PC-3 (cell line): Measurements from ENCODE around the gene NEO1. TPM values are rescaled to one million over a fixed set of nuclear protein-coding genes. Genes with fewer than 3 reads are reported as not detected.

ENCODE experiments used
- ATAC-seq: fragments of 200-7000 bp; cut with Tn5 transposase; 2 replicates; pipeline ENCODE4 v1.9.1; 2020; ENCODE audit warnings: mild to moderate bottlenecking, moderate library complexity
- Bru-seq: library from RNA; stranded (reverse); fragments of 400-500 nt; gene quantifications from one replicate; lab custom pipeline; 2021; lab: Mats Ljungman, UMichigan
- BruChase-seq, 2 experiments: library from RNA; stranded (reverse); fragments of 400-500 nt; gene quantifications; one replicate each; lab custom pipeline; 2021; lab: Mats Ljungman, UMichigan
- BruUV-seq: library from RNA; stranded (reverse); fragments of 400-500 nt; replicated peaks from 2 replicates; lab custom pipeline; 2021; lab: Mats Ljungman, UMichigan
- CTCF ChIA-PET: fragments of 300-600 bp; sonication (Branson Sonifier 250); formaldehyde crosslinking; loops from one replicate; lab custom pipeline; 2022; ENCODE audit warnings: antibody characterized with exemption; lab: Charles Lee
- POLR2A ChIA-PET: fragments of 300-600 bp; sonication (Branson Sonifier 250); formaldehyde crosslinking; loops from one replicate; lab custom pipeline; 2022; ENCODE audit warnings: antibody characterized with exemption; ENCODE audit not compliant: unreplicated experiment; lab: Charles Lee
- DNase-seq: peaks from one replicate; pipeline ENCODE4 v3.0.0-alpha.2; 2015
- H2AFZ ChIP-seq: fragments of 300-600 bp; sonication (generic); 2 replicates; pipeline ENCODE4 v1.6.0; 2016; ENCODE audit warnings: antibody characterized with exemption, low read length
- H3F3A ChIP-seq: fragments of 300-600 bp; sonication (generic); one replicate; pipeline ENCODE4 v1.6.0; 2017; ENCODE audit warnings: antibody characterized with exemption, low read length, control low read depth, mild to moderate bottlenecking; ENCODE audit not compliant: unreplicated experiment
- H3K27ac ChIP-seq: fragments of 300-600 bp; sonication (generic); 2 replicates; pipeline ENCODE4 v1.5.1; 2016; ENCODE audit warnings: mild to moderate bottlenecking, low read length
- H3K27me3 ChIP-seq: fragments of 300-600 bp; sonication (generic); 2 replicates; pipeline ENCODE4 v1.6.1; 2016; ENCODE audit warnings: low read length, mixed read lengths
- H3K36me3 ChIP-seq: fragments of 300-600 bp; sonication (generic); 2 replicates; pipeline ENCODE4 v1.6.1; 2016; ENCODE audit warnings: low read depth, mixed run types, low read length, mixed read lengths
- H3K4me1 ChIP-seq: fragments of 300-600 bp; sonication (generic); 2 replicates; pipeline ENCODE4 v1.5.1; 2016; ENCODE audit warnings: low read length; ENCODE audit not compliant: insufficient read depth
- H3K4me2 ChIP-seq: fragments of 300-600 bp; sonication (generic); 2 replicates; pipeline ENCODE4 v1.6.0; 2016; ENCODE audit warnings: low read length
- H3K4me3 ChIP-seq: fragments of 300-600 bp; sonication (generic); 2 replicates; pipeline ENCODE4 v1.5.1; 2016; ENCODE audit warnings: mild to moderate bottlenecking, low read length, mixed read lengths
- H3K79me2 ChIP-seq: fragments of 300-600 bp; sonication (generic); 2 replicates; pipeline ENCODE4 v1.6.1; 2017; ENCODE audit warnings: low read length, mixed read lengths
- H3K9ac ChIP-seq: fragments of 300-600 bp; sonication (generic); 2 replicates; pipeline ENCODE4 v1.6.0; 2016; ENCODE audit warnings: mild to moderate bottlenecking, low read length
- H3K9me2 ChIP-seq: fragments of 300-600 bp; sonication (generic); replicated peaks from 2 replicates; pipeline ENCODE4 v1.6.1; 2016; ENCODE audit warnings: mixed run types, low read length, mixed read lengths
- H3K9me3 ChIP-seq: fragments of 300-600 bp; sonication (generic); 2 replicates; pipeline ENCODE4 v1.6.1; 2016; ENCODE audit warnings: low read length, mixed read lengths
- H4K20me1 ChIP-seq: fragments of 300-600 bp; sonication (generic); 2 replicates; pipeline ENCODE4 v1.6.1; 2016; ENCODE audit warnings: low read length, mixed read lengths
- EZH2 ChIP-seq: fragments of 300-600 bp; sonication (generic); IDR thresholded peaks from one replicate; pipeline ENCODE4 v1.6.1; 2017; ENCODE audit warnings: antibody characterized with exemption, mild to moderate bottlenecking, low read length; ENCODE audit not compliant: unreplicated experiment
- EZH2phosphoT487 ChIP-seq: fragments of 300-600 bp; sonication (generic); IDR thresholded peaks from 2 replicates; pipeline ENCODE4 v1.6.1; 2018; ENCODE audit warnings: mild to moderate bottlenecking, antibody characterized with exemption, low read length, borderline replicate concordance
- intact Hi-C: fragments of 100-400 bp; cut with micrococcal nuclease; formaldehyde crosslinking; loops from 2 replicates; pipeline ENCODE4 v1.9.0; 2023
- long read RNA-seq: library from polyadenylated mRNA; unstranded; transcript quantifications from one replicate; pipeline ENCODE4 v2.0.0, GENCODE V29; 2021; ENCODE audit not compliant: unreplicated experiment
- total RNA-seq: library from RNA; depleted of rRNA; stranded (reverse); fragments of >200 nt; gene quantifications from 2 replicates; pipeline ENCODE4 v1.2.3, GENCODE V29; 2014; rRNA removed
- TF ChIP-seq, protein P1 (sequence below): fragments of 300-600 bp; sonication (generic); conservative IDR thresholded peaks from 2 replicates; pipeline ENCODE4 v1.5.1; 2017; ENCODE audit warnings: antibody characterized with exemption, low read depth, mild to moderate bottlenecking, low read length

Gene NEO1
- total RNA-seq: 1.2 and 3.5 TPM in 2 replicates
- percentile 21 among the genes with signal in this experiment for Bru-seq, nascent RNA
- BruChase-seq, experiment 1, labeled RNA remaining after a 6-hour chase: percentile 16 among the genes with signal in this experiment
- BruChase-seq, experiment 2, labeled RNA remaining after a 2-hour chase: percentile 18 among the genes with signal in this experiment
- long read RNA-seq, partial matches to known transcripts: 3 of 4 reads
- long read RNA-seq, other reads (novel, unspliced or antisense): 1 of 4 reads

DNA sequence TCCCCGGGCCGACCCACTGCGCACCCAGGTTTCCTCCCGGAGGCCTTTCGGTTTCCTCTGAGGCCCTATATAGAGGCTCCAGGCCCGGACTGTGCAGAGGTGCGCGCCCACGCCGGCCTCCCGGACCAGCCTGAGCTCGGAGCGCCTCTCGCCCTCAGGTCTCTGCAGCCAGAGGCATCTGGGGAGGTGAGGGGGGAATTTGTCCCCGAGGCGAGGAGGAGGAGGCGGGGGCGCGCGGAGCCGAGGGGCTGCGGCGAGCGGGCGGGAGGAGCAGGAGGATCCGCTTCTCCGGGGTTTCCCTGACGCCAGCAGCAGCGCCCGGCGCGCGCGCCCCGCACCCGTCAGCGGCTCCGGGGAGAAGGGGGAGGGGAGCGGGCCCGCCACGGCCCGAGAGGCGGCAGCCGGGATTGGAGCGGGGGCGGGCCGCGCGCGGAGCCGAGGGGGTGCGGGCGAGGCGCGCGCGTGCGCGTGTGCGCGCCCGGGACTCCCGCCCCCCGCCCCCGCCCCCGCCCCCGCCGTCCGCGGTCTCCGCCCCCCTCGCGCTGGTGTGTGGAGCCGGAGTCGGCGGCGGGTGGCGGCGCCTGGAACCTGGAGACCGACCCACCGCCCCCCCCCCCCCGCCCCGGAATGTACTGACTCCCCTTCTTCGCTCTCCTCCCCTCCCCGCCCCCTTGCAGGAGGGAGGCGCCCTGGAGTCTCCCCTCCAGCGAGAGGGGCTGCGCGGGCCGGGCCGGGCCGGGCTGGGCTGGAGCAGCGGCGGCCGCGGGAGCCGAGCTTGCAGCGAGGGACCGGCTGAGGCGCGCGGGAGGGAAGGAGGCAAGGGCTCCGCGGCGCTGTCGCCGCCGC, at the start of gene NEO1:
Gene NEO1, plus strand, starts transcription at position 657 of the 846 bp plus-strand sequence. CDS start 213 bp downstream, outside the sequence.
- POLR2A ChIA-PET: no interaction called here
- H3K4me1 ChIP-seq: 0 out of 2 replicates have a peak, but pooled peaks cover 3% of the 10 kb centered on the region
- no peaks in the 10 kb centered on the region for H3K36me3 ChIP-seq
- H3K4me3 ChIP-seq: peak within 1 kb of the TSS; percentile 78
- no TSS peak for BruUV-seq
- H2AFZ ChIP-seq: peak within 1 kb of the TSS; percentile 94
- peak within 1 kb of the TSS; percentile 95 for H3K4me2 ChIP-seq
- DNase-seq: peak; percentile 51
- 0 out of 2 replicates have a peak, but pooled peaks cover 6% of the 10 kb centered on the region for H4K20me1 ChIP-seq
- CTCF ChIA-PET: no interaction called here
- H3K79me2 ChIP-seq: no peaks in the 10 kb centered on the region
- H3K9me3 ChIP-seq: no peaks in the 10 kb centered on the region
- intact Hi-C loops: no loop called here
- peaks cover 70% of the 10 kb centered on the region for H3K27me3 ChIP-seq
- no peaks in the 10 kb centered on the region for H3F3A ChIP-seq
- no peak within 1 kb of the TSS for H3K27ac ChIP-seq
- no peaks in the 10 kb centered on the region for H3K9me2 ChIP-seq
- no peak within 1 kb of the TSS for H3K9ac ChIP-seq
- no peak for TF ChIP-seq EZH2phosphoT487
- TF ChIP-seq, protein P1, sequence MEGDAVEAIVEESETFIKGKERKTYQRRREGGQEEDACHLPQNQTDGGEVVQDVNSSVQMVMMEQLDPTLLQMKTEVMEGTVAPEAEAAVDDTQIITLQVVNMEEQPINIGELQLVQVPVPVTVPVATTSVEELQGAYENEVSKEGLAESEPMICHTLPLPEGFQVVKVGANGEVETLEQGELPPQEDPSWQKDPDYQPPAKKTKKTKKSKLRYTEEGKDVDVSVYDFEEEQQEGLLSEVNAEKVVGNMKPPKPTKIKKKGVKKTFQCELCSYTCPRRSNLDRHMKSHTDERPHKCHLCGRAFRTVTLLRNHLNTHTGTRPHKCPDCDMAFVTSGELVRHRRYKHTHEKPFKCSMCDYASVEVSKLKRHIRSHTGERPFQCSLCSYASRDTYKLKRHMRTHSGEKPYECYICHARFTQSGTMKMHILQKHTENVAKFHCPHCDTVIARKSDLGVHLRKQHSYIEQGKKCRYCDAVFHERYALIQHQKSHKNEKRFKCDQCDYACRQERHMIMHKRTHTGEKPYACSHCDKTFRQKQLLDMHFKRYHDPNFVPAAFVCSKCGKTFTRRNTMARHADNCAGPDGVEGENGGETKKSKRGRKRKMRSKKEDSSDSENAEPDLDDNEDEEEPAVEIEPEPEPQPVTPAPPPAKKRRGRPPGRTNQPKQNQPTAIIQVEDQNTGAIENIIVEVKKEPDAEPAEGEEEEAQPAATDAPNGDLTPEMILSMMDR: no peak
- TF ChIP-seq EZH2: no peak
- ATAC-seq: peak; percentile 70

DNA sequence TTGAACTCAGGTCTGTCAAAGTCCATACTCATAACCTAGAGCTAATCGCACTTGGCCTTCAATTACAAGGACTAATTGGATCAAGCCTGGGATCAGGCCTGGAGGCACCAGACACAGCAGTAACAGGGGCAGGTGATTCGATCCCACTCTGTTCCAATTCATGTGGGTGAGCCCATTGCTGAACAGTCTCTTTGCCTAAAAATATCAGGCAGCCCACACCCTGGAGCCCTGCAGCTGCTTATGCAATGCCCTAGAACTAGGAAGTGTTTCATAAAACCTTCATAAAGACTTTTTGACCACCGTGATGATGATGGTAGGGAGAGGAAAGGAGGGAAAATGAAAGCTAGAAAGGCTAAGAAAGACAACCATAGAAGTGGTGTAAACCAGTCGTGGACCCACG, 47.8 kb upstream of the NEO1 start:
- Histone ChIP-seq H3K4me2 (no peak overlapping the region), H3K36me3 (no peaks in the 10 kb centered on the region), H3K4me3 (no peak overlapping the region), H4K20me1 (no peaks in the 10 kb centered on the region), H3K4me1 (no peaks in the 10 kb centered on the region), H3K9ac (no peak overlapping the region), H3K9me3 (no peaks in the 10 kb centered on the region), H3K9me2 (no peaks in the 10 kb centered on the region), H2AFZ (no peak overlapping the region), H3K27me3 (peaks cover 56% of the 10 kb centered on the region), H3F3A (no peaks in the 10 kb centered on the region), H3K79me2 (no peaks in the 10 kb centered on the region), H3K27ac (no peak overlapping the region)
- ChIA-PET CTCF (no interaction called here), POLR2A (no interaction called here)
- no peak for DNase-seq
- no peak for TF ChIP-seq EZH2
- TF ChIP-seq, protein P1: no peak
- TF ChIP-seq EZH2phosphoT487: no peak
- intact Hi-C loops: no loop called here
- no peak for ATAC-seq
- BruUV-seq: no TSS peak
